Right cardiac atrium (tissue), 5 donors: ENCODE results near the gene FAM120A. TPM values are rescaled to one million over a fixed set of nuclear protein-coding genes. Genes with fewer than 3 reads are reported as not detected.

Source experiments
- ATAC-seq, 2 donors: fragments of 200-7000 bp; cut with Tn5 transposase; one replicate each; pipeline versions ENCODE4 v1.8.0 to v1.9.1; 2020; ENCODE audit warnings: moderate library complexity in 2 of 2, mild to moderate bottlenecking in 1 of 2
- DNase-seq, 3 donors: peaks; one replicate each; pipeline ENCODE4 v3.0.0-alpha.2; 2020
- H3K27ac ChIP-seq: one replicate; pipeline ENCODE4 v1.5.1; 2013; ENCODE audit warnings: mild to moderate bottlenecking, low read length, control low read depth, moderate library complexity
- H3K27me3 ChIP-seq: one replicate; pipeline ENCODE4 v1.6.1; 2013; ENCODE audit not compliant: control insufficient read depth, insufficient read depth
- H3K4me1 ChIP-seq: one replicate; pipeline ENCODE4 v1.6.1; 2013; ENCODE audit warnings: low read length; ENCODE audit not compliant: control insufficient read depth, insufficient read depth
- H3K4me3 ChIP-seq: one replicate; pipeline ENCODE4 v1.5.1; 2013; ENCODE audit warnings: low read length, control low read depth
- H3K9me3 ChIP-seq: one replicate; pipeline ENCODE4 v1.6.1; 2013; ENCODE audit warnings: low read length; ENCODE audit not compliant: control insufficient read depth
- WGBS: extraction: QIAGEN DNeasy Blood & Tissue Kit; methylation state at CpG from one replicate; pipeline ENCODE4 v1.1.7; 2013; 5-methylcytosine and 5-hydroxymethylcytosine counted together
- intact Hi-C, 4 donors: fragments of 100-400 bp; cut with DNase I; formaldehyde crosslinking; loops; one replicate each; pipeline versions ENCODE4 v1.11.0 to v1.14.0; 2022 to 2023
- microRNA-seq, 2 donors: library from miRNA; unstranded; fragments of <30 nt; microRNA quantifications; one replicate each; pipeline ENCODE4 v1.2.0, GENCODE V29; 2020 to 2021
- polyA plus RNA-seq: library from polyadenylated mRNA; stranded (reverse); fragments of 200-250 nt; gene quantifications from one replicate; pipeline ENCODE4 v1.2.3, GENCODE V29; 2013
- total RNA-seq, 4 donors: library from RNA; stranded (reverse); fragmentation: NEBNext Ultra II Directional; extraction: Animal tissue kit (Norgen Biotek cat#: 25700); gene quantifications; one replicate each; pipeline ENCODE4 v1.2.1, GENCODE V29; 2021
- donor health status: healthy with polysubstance abuse.
- donor health status: DM: no; HTN: yes; CAD: no.
- donor health status: DM: no; HTN: no; CAD: no.
- donor health status: DM: no; HTN: yes; CAD: no; lungs with severe emphysema.
- donor health status: DM: yes; HTN: yes; CAD: no.

The FAM120A gene
- total and polyA plus RNA-seq, 5 donors = 42.3 to 111 (median 86.6) TPM

DNA sequence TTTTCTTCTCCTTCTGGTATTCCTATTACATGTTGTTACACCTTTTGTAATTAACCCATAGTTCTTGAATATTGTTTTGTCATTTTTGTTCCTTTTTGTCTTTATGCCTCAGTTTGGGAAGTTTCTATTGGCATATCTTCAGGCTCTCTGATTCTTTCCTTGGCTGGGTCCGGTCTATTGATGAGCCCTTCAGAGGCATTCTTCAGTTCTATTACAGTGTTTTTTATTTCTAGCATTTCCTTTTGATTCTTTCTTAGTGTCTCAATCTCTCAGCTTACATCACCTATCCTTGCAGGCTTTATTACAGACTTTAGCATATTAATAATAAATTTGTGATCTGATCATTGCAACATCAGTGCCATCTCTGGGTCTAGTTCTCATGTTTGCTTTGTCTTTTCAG, 158.7 kb downstream of the FAM120A start:
- intact Hi-C loops = no loop called here
- 95% methylated on average over 1 of the region's 1 CpG for WGBS
- H3K4me1 ChIP-seq = peaks cover 2% of the 10 kb centered on the region
- DNase-seq = no peak
- no peak overlapping the region for H3K27ac ChIP-seq
- H3K4me3 ChIP-seq = no peak overlapping the region
- H3K27me3 ChIP-seq = no peaks in the 10 kb centered on the region
- ATAC-seq = no peak
- peaks cover 2% of the 10 kb centered on the region for H3K9me3 ChIP-seq

GRCh38 chr9:93612052-93612795, 160.7 kb downstream of the FAM120A start:
- ATAC-seq = no peak
- intact Hi-C loops = no loop called here
- Histone ChIP-seq H3K4me1 (peaks cover 5% of the 10 kb centered on the region), H3K4me3 (no peak overlapping the region), H3K27me3 (no peaks in the 10 kb centered on the region), H3K27ac (no peak overlapping the region), H3K9me3 (peaks cover 2% of the 10 kb centered on the region)
- DNase-seq = no peak
- WGBS = 73% methylated on average over 2 of the region's 2 CpGs

GRCh38 chr9:93612796-93613154, 161.3 kb downstream of the FAM120A start:
- DNase-seq = no peak
- Histone ChIP-seq H3K27me3 (no peaks in the 10 kb centered on the region), H3K4me3 (no peak overlapping the region), H3K27ac (no peak overlapping the region), H3K9me3 (peaks cover 2% of the 10 kb centered on the region), H3K4me1 (peaks cover 5% of the 10 kb centered on the region)
- intact Hi-C loops = no loop called here
- ATAC-seq = no peak
- WGBS = 64% methylated on average over 5 of the region's 5 CpGs

- intact Hi-C loops = no loop called here
- no peak overlapping the region for H3K4me3 ChIP-seq
- peaks cover 5% of the 10 kb centered on the region for H3K4me1 ChIP-seq
- ATAC-seq = no peak
- 95% methylated on average over 5 of the region's 5 CpGs for WGBS
- peaks cover 2% of the 10 kb centered on the region for H3K9me3 ChIP-seq
- no peak for DNase-seq
- no peaks in the 10 kb centered on the region for H3K27me3 ChIP-seq
- no peak overlapping the region for H3K27ac ChIP-seq
Observed at GRCh38 chr9:93613174-93613573, 161.7 kb downstream of the FAM120A start.

- Histone ChIP-seq H3K9me3 (peaks cover 2% of the 10 kb centered on the region), H3K27ac (no peak overlapping the region), H3K4me3 (no peak overlapping the region), H3K4me1 (peaks cover 5% of the 10 kb centered on the region), H3K27me3 (no peaks in the 10 kb centered on the region)
- DNase-seq = peak in 1 of 3 donors; percentile 30
- 92% methylated on average over 3 of the region's 3 CpGs for WGBS
- peak in 1 of 2 donors; percentile 22 for ATAC-seq
- intact Hi-C loops = no loop called here
Observed at GRCh38 chr9:93613791-93614190, 162.3 kb downstream of the FAM120A start.

DNA sequence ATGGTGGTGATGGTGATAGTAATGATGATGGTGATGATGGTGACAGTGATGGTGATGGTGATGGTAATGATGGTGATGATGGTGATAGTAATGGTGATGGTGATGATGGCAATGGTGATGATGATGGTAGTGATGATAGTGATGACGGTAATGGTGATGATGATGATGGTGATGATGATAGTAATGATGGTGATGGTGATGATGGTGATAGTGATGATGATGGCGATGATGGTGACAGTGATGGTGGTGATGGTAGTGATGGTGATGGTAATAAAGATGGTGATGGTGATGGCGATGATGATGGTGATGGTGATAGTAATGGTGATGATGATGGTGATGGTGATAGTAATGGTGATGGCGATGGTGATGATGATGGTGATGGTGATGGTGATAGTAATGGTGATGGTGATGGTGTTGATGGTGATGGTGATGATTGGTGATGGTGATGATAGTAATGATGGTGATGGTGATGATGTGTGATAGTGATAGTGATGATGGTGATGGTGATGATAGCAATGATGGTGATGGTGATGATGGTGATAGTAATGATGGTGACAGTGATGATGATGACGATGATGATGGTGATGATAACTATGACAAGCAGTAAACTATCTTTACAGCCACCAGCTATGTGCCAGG, 163.5 kb downstream of the FAM120A start:
- no peaks in the 10 kb centered on the region for H3K9me3 ChIP-seq
- no peak for ATAC-seq
- H3K27ac ChIP-seq = no peak overlapping the region
- H3K4me3 ChIP-seq = no peak overlapping the region
- DNase-seq = no peak
- WGBS = 85% methylated on average over 5 of the region's 5 CpGs
- peaks cover 5% of the 10 kb centered on the region for H3K4me1 ChIP-seq
- H3K27me3 ChIP-seq = no peaks in the 10 kb centered on the region
- intact Hi-C loops = no loop called here

Small RNA genes lying within 50 kb of the gene (microRNA-seq; reads per million reads assigned to microRNA genes)
- 0 reads per million in 2 donors for gene MIR548AU

Other genes with a start within 250 kb of the FAM120A start
- 10 to 100 TPM; 38.2 to 45.6 (median 41.2) TPM for gene FAM120AOS, start 1.9 kb downstream of the FAM120A start, total RNA-seq
- gene FAM120AOS, start 1.9 kb downstream of the FAM120A start, polyA plus RNA-seq = 39.8 TPM
- 10 to 100 TPM; 31.1 to 32.4 (median 31.6) TPM for gene PHF2, start 124.9 kb downstream of the FAM120A start, total RNA-seq
- 28.3 TPM for gene PHF2, start 124.9 kb downstream of the FAM120A start, polyA plus RNA-seq